GM21528 (cell line): ENCODE data around the gene IFITM1.

Experiments used
- ATAC-seq: cut with Tn5 transposase; IDR thresholded peaks from one replicate; pipeline ENCODE4 v1.9.1; 2021; ENCODE audit warnings: mild to moderate bottlenecking, moderate library complexity; ENCODE audit not compliant: unreplicated experiment, low FRiP score

IFITM1 gene

DNA sequence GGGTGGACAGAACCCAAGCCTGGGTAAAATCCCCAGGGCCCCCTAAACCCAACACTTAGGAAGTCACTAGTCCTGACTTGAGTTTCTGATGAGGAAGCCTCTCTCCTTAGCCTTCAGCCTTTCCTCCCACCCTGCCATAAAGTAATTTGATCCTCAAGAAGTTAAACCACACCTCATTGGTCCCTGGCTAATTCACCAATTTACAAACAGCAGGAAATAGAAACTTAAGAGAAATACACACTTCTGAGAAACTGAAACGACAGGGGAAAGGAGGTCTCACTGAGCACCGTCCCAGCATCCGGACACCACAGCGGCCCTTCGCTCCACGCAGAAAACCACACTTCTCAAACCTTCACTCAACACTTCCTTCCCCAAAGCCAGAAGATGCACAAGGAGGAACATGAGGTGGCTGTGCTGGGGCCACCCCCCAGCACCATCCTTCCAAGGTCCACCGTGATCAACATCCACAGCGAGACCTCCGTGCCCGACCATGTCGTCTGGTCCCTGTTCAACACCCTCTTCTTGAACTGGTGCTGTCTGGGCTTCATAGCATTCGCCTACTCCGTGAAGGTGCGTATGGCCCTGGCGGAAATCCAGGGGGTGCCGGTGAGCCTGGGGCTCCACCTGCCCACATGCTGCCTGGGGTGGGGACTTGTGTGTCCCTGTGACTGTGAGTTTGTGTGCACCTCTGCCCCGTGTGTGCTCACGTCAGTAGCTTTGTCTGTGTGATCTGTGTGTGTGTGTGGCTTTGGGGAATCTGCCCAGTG is at the start of gene IFITM1:
Gene IFITM1 (plus strand): TSS at position 254 of the 767 bp plus-strand sequence. CDS start 131 bp downstream, at position 385.
- ATAC-seq = no peak

DNA sequence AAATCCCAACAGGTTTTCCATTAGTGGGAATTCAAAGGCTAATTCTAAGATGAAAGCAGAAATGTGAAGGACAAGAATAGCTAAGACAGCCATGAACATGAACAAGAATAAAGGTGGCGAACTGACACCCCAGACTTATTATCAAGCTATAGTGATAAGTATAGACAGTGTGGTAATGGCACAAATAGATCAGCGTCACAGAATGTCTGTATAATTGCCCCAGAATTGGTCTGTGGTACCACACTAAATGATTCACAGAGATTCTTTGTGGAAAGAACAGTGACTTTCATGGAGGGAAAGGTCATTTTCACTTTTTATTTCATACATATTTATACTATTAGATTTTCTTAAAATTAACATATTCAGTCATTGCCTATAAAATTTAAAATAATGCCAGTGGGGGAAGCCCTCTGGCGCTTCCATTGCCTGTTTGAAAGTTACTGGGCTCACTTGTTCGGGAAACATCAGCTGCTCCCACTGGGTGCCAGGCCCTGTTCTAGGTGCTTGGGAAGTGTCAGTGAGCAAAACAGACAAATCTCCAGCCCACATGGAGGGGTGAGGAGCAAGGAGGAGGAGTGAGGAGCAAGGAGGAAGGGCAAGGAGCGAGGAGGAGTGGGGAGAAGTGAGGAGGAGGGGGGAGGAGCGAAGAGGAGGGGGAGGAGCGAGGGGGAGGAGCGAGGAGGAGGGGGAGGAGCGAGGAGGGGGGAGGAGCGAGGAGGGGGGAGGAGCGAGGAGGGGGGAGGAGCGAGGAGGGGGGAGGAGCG is 47.0 kb upstream of the IFITM1 start:
- ATAC-seq = no peak

DNA sequence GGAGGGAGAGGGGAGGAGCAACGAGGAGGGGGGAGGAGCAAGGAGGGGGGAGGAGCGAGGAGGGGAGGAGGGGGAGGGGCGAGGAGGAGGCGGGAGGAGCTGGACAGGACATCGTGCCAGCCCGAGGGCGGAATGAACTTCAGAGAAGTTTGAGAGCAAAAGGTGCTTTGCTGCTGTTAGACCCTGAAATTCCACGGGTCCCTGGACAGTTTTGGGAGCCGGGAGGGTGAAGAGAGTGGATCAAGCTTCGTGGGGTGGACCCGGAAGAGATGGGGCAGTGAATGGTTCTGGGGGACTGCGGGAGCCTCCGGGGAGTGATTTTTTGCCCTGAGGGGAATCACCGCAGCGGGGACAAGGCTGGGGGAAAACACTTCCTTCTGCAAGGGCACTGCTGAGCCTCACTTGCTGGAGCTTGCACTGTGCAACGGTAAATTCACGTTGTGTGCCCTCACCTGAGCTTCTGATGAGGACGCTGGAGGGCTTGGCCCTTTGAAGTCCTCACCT is 46.3 kb upstream of the IFITM1 start:
- ATAC-seq = peak; percentile 11

DNA sequence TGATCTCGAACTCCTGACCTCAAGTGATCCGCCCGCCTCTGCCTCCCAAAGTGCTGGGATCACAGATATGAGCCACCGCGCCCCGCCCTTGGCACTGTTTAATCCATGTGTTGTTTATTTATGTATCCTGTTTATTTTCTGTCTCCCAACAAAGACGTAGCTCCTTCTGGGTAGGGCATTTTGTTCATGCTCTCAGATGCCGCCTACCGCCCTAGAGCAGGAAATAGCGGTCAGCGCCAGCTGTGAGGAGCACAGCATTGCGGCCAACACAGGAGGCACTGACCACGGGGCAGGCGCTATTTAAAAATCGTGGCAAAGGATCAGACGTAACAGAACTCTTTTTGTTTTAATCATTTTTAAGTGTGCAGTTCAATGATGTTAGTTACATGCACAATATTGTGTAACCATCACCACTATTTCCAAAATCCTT is 45.1 kb upstream of the IFITM1 start:
- ATAC-seq = peak; percentile 48

DNA sequence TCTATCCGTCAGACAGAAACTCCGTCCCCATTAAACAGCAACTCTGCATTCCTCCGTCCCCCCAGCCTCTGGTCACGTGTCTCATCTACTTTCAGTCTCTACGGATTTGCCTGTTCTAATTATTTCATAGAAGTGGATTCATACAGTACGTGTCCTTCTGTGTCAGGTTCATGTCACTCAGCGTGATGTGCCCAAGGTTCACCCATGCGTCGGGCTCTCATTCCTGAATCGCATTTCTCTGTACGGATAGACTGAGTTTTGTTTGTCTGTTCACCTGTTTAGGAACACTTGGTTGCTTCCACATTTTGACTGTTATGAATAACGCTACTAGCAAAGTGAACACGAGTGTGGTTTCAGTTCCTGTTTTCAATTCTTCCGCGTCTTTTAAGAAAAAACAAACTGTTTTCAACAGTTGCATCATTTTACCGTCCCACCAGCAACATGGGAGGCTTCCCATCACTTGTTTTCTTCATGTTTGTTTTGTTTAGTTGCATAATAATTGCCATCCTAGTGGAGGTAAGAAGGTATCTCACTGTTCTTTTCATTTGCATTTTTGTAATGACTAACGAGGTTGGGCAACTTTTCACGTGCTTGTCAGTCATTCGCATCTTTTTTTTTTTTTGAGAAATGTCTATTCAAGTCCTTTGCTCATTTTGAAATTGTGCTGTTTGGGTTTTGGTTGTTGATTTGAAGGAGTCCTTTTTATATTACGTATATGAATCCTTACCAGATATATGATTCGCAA is 44.5 kb upstream of the IFITM1 start:
- peak; percentile 72 for ATAC-seq

DNA sequence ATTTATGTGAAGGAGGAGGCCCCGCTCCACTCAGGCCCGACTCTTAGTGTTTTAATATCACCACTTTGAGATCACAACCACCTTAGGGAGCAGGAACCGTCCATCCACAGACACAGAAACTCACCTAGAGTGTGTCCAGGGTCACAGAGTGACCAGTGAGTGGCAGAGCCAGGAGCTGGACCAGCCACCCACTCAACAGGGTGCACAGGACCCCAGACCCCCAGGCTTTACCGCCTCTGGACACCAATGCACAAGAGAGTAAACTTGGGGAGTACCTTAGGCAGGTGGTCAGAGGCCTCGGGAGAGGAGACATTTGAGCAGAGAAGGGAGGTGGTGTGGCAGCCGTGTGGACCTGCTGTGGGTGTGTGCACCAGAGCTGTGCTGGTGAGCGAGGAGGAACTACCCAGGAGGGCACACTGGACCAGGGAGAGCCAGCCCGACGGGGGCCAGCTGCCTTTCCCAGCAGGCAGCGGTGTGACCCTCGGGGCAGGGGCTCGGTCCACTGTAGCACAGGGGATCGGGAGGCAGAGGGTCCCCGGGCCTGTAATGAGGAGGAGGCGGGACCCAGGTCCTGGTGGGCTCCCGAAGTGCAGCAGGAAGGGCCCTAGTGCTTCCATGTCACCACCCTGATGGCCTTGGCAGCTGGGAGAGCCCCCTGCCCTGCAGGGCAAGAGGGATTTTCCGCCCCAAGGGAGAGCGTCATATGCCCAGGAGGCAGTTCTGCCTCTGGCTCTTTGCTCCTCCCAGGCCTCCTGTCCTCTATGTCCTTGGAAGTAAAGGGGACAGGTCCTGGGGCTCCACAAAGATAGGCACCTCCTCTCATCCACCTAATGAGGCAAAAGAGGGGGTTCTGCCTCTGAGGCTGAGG is 43.2 kb upstream of the IFITM1 start:
- ATAC-seq = no peak

DNA sequence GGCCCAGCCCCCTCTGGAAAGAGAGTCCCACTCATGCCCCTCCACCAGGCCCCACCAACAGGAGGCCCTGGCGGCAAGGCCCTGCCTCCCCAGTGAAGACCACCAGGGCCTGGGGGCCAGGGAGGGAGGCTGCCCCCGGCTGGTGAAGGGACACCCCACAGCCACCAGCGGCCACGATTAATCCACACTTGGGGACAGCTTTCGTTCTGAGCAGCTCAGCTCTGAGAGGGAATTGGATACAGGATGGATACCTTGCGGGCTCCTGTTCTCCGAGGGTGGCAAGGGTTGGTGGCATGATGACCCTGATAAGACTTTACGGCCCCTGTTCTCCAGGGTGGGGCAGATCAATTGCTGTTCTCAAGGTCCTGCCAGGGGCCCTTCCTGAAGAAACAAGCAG is 42.5 kb upstream of the IFITM1 start:
- ATAC-seq = no peak

DNA sequence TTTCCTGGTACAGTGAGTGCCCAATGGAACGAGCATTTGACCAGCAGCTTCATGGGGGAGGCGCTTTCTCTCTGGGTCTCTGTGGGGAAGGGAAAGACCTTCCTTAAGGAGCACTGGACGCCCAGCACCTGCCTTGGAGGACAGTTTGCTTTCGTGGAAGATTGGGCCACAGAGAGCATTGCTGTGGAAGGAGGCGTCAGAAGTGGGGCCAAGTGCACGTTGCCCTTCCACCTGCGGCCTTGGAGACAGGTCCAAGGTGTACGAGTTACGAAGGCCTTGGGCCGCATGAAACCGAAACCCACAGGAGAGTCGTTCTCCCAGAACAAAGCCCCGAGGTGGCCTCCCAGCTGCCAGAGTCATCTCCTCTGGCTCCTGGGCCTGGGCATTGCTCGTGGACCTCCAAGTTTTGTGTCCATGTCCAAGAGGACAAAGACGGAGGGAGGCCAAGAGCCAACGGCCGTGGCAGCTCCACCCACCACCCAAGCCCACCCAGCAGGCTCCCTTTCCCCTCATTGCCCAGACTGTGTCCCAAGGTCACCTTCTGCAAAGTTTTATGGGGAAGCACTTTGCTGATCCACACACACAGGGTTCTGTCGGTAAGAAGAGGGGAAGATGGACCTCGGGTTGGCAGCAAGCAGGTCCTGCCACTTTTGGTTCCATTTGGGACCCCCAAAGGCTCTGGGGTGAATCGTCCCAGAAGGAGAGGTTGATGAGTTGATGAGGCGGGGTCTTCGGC is 41.5 kb upstream of the IFITM1 start:
- ATAC-seq = no peak

DNA sequence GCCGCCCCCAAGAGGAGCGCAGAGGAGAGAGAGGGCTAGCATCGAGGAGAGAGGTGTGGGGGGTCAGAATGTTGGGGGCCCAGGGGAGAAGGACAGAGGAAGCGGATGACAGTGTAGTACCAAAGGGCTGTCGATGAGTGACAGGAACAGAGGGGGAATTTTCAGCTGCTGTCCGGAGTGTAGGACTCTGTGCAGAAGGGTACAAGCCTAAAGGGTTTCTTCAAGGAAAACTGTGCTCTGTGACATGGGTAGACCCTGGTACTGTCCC is 41.0 kb upstream of the IFITM1 start:
- no peak for ATAC-seq

DNA sequence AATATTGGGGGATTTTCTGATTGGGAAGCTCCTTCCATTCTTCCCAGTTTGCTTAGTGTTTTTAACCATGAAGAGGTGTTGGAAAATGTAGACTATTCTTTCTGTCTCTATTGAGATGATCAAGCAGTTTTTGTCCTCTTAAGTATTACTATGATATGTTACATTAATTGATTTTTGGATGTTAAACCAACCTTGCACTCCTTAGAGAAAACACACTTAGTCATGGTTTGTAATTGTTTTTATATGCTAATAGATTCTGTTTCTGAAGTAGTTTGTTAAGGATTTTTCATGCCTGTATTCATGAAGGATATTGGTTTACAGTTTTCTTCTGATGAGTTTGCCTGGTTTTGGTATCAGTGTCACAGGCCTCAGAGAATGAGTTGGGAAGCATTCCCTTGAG is 37.6 kb upstream of the IFITM1 start:
- ATAC-seq = no peak

DNA sequence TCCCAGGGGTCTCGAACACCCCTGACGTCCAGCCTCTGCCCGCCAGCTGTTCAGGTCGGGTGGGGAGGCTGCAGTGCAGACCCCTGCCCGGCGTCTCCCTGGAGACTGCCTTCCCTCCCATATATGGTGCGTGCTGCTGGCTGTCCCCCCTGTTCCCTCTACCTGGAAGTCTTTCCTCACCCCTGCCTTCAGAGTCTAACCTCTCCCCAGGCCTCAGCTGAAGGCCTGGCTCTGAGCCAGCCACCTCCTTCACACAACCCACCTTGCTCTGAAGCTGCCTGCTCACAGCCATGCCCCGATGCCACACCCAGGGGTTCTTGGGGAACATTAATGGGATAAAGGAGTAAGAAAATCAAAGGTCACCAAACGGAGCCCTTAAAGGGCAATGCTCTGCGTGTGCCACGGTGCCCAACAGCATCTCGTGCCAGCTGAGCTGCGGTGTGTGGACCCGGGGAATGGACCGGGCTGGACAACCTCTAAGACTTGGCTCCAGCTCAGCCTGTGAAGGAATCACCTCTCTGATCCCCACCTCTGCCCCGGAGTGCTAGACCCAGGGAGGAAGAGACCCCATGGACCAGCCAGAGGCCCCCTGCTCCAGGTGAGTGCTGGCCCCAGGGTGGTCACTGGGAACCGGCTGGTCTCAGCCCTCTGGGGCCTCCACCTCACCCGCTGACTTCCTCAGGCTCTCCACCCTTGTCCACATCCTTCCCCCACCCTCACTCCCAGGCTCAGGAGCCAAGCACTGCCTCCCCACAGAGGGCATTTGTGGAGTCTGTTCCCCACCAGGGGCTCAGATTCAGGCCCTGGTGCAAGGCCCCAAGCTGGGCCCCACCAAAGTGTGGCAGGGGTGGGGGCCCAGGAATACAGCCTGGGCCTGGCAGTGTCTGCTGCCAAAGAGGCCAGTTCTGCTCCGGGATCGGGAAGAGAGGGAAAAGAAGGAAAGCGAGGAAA is 35.6 kb upstream of the IFITM1 start, which contains the start of gene NLRP6:
Gene NLRP6 (plus strand): TSS at position 407 of the 951 bp plus-strand sequence. CDS start 163 bp downstream, at position 570.
- no peak for ATAC-seq

DNA sequence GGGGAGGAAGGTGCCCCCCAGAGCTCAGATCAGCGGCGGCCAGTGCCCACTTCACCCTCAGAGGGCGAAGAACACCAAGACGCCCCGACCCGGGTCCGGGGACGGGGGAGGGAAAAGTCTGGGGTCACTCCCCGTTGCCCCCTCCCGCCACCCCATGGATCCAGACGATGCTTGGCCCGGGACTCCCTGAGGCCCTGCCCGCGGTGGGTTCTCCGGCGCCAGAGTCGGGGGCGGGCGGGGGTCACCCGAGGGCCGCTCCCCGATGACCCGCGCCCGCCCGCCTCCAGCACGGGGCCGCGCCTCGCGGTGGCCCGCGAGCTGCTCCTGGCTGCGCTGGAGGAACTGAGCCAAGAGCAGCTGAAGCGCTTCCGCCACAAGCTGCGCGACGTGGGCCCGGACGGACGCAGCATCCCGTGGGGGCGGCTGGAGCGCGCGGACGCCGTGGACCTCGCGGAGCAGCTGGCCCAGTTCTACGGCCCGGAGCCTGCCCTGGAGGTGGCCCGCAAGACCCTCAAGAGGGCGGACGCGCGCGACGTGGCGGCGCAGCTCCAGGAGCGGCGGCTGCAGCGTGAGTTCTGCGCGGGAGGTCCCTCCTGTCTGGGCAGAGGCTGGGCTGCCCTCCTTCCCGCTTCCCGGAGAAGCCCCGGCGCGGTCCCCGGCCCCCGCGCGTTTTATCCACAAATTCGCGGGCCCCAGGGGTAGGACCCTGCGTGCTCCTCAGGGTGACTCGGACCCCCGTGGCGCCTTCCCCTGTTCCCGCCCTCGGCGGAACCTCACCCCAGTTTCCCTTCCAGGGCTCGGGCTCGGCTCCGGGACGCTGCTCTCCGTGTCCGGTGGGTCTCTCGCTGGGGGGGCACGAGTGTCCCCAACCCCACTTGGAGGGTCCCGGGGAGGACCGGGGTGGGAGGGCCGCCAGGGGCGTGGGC is 34.5 kb upstream of the IFITM1 start:
- ATAC-seq = no peak

DNA sequence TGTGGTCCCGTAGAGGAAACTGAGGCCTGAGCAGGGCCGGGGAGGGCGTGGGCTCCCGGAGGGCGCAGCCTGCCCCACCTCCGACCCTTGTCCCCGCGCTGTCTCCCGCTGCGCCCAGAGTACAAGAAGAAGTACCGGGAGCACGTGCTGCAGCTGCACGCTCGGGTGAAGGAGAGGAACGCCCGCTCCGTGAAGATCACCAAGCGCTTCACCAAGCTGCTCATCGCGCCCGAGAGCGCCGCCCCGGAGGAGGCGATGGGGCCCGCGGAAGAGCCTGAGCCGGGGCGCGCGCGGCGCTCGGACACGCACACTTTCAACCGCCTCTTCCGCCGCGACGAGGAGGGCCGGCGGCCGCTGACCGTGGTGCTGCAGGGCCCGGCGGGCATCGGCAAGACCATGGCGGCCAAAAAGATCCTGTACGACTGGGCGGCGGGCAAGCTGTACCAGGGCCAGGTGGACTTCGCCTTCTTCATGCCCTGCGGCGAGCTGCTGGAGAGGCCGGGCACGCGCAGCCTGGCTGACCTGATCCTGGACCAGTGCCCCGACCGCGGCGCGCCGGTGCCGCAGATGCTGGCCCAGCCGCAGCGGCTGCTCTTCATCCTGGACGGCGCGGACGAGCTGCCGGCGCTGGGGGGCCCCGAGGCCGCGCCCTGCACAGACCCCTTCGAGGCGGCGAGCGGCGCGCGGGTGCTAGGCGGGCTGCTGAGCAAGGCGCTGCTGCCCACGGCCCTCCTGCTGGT is 33.7 kb upstream of the IFITM1 start:
- ATAC-seq = no peak

DNA sequence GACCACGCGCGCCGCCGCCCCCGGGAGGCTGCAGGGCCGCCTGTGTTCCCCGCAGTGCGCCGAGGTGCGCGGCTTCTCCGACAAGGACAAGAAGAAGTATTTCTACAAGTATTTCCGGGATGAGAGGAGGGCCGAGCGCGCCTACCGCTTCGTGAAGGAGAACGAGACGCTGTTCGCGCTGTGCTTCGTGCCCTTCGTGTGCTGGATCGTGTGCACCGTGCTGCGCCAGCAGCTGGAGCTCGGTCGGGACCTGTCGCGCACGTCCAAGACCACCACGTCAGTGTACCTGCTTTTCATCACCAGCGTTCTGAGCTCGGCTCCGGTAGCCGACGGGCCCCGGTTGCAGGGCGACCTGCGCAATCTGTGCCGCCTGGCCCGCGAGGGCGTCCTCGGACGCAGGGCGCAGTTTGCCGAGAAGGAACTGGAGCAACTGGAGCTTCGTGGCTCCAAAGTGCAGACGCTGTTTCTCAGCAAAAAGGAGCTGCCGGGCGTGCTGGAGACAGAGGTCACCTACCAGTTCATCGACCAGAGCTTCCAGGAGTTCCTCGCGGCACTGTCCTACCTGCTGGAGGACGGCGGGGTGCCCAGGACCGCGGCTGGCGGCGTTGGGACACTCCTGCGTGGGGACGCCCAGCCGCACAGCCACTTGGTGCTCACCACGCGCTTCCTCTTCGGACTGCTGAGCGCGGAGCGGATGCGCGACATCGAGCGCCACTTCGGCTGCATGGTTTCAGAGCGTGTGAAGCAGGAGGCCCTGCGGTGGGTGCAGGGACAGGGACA is 32.9 kb upstream of the IFITM1 start:
- no peak for ATAC-seq

DNA sequence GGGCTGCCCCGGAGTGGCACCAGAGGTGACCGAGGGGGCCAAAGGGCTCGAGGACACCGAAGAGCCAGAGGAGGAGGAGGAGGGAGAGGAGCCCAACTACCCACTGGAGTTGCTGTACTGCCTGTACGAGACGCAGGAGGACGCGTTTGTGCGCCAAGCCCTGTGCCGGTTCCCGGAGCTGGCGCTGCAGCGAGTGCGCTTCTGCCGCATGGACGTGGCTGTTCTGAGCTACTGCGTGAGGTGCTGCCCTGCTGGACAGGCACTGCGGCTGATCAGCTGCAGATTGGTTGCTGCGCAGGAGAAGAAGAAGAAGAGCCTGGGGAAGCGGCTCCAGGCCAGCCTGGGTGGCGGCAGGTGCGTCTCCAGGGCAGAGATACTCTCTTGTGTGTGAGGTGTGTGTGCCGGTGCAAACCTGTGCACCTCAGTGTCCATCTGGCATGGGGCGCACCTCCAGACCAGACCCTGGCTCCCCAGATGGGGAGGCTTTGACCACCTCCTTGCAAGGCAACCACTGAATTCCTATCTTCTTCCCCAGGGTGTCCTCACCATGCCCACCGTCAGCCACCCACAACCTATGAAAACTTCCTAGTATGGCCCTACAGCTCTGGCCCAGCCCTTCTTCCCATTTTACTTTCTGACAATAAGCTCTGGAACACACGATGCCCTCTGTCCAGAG is 32.2 kb upstream of the IFITM1 start:
- ATAC-seq = no peak
